ENCODE measurements around the gene MICA. TPM values are rescaled to one million over a fixed set of nuclear protein-coding genes. Genes with fewer than 3 reads are reported as not detected.
"Not testable (repeated sequence)": the region's sequence is repeated elsewhere in the genome, so short reads cannot be mapped to it uniquely, and the experiment has no call there.

MICA gene
- total RNA-seq, 4 donors from 2014 or later = 0.17 to 7.8 (median 5.0) TPM

DNA sequence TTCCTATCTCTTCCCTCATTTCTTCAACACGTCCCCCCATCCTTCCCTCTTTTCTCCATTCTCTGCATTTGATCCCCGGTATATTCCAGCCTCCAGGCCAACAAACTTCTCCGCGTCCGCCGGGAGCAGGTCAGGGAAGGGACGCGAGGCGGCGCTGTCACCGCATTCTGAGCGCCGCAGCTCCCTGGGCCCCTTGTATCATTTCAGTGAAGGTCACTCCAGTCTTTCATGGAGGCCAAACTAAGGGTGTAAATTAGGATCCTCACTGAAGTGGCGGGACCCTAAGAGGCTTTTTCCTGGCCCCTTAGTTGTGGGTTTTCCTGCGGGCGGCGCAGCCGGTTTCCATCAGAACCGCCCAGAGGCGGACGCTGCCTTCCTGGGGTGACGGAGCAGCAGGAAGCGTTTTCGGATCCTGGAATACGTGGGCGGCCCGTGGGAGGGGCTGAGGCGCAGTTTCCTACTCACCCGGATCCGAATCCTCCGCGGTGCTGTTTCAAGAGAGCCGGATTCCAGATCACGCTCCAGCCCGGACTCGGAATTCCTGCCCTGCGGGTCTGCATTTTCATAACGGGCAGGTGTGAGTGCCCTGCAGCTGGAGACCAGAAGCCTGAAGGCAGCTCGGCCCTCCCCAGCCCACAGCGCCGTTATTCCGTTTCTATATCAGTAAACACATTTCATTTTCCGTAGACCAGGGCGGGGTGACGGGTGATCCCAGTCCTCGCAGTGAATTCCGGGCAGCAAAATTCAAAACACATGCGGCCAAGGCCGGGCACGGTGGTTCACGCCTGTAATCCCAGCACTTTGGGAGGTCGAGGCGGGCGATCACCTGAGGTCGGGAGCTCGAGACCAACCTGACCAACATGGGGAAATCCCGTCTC lies 3.6 kb upstream of the MICA start:
- peaks cover 23 to 27% of the 10 kb centered on the region in 2 donors for H3K4me1 ChIP-seq
- peak overlapping the region; percentile 74 to 94 (median 88) for H3K4me3 ChIP-seq
- ATAC-seq (peak; percentile 78), DNase-seq (peak; percentile 80 to 84)
- H3K9me3 ChIP-seq = no peaks in the 10 kb centered on the region
- intact Hi-C loops (cut with DNase I; ENCODE audit: low total_unique reads) (no loop called here), in situ Hi-C loops (cut with MboI; ENCODE audit: low sequenced_read_pairs in 4 of 4) (loop anchor here (5.0 kb wide), 1 partner anchor 42 kb away; no protein-coding TSS in a partner anchor)
- no peaks in the 10 kb centered on the region for H3K27me3 ChIP-seq
- H3K27ac ChIP-seq = peak overlapping the region; percentile 93 to 98 (median 96)
- peak; percentile 45 to 60 for TF ChIP-seq POLR2A (IDR thresholded peaks at IDR 0.05)
- TF ChIP-seq, protein P1, sequence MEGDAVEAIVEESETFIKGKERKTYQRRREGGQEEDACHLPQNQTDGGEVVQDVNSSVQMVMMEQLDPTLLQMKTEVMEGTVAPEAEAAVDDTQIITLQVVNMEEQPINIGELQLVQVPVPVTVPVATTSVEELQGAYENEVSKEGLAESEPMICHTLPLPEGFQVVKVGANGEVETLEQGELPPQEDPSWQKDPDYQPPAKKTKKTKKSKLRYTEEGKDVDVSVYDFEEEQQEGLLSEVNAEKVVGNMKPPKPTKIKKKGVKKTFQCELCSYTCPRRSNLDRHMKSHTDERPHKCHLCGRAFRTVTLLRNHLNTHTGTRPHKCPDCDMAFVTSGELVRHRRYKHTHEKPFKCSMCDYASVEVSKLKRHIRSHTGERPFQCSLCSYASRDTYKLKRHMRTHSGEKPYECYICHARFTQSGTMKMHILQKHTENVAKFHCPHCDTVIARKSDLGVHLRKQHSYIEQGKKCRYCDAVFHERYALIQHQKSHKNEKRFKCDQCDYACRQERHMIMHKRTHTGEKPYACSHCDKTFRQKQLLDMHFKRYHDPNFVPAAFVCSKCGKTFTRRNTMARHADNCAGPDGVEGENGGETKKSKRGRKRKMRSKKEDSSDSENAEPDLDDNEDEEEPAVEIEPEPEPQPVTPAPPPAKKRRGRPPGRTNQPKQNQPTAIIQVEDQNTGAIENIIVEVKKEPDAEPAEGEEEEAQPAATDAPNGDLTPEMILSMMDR (IDR thresholded peaks at IDR 0.05 in 4 of 5, conservative IDR thresholded peaks at IDR 0.05 in 1 of 5) = peak; percentile 81 to 95 (median 86)
- no peaks in the 10 kb centered on the region for H3K36me3 ChIP-seq

DNA sequence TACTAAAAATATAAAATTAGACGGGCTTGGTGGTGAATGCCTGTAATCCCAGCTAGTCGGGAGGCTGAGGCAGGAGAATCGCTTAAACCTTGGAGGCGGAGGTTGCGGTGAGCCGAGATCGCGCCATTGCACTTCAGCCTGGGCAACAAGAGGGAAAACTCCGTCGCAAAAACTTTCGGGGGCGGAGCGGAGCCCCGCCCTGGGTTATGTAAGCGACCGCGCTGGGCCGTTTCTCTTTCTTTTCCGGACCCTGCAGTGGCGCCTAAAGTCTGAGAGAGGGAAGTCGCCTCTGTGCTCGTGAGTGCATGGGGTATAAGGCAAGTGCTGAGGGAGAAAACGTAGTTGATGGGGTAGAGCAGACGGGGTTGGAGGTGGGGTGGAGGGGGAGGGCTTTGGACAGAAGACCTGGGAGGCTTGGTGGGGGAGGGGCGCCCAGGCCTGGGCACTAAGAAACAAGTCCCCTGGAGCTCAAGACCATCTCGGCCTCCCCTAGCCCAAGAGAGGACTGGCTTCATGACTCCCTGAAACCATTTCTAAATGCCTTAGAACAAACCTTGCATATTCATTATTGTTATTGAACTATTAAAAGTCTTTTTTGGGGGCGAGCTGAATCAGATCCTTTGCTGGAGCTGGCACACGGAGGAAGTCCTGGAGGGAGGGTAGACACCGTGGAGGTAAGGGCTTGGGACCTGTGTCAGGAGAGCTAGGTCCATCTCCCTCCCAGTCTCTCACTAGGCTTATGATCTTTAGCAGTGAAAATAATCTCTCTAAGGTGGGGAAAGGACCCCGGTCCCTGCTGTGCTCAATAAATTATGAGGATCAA lies 2.7 kb upstream of the MICA start:
- intact Hi-C loops (cut with DNase I; ENCODE audit: low total_unique reads) = no loop called here
- Histone ChIP-seq H3K27me3 (no peaks in the 10 kb centered on the region), H3K4me1 (peaks cover 23 to 27% of the 10 kb centered on the region in 2 donors), H3K9me3 (no peaks in the 10 kb centered on the region), H3K36me3 (no peaks in the 10 kb centered on the region), H3K4me3 (peak overlapping the region; percentile 74 to 94 (median 88)), H3K27ac (peak overlapping the region; percentile 93 to 98 (median 96))
- peak; percentile 35 to 42 for ATAC-seq
- DNase-seq = peak; percentile 38 to 68
- in situ Hi-C loops (cut with MboI; ENCODE audit: low sequenced_read_pairs in 4 of 4) = loop anchor here in 1 of 4 donors (5.0 kb wide), 1 partner anchor 42 kb away; no protein-coding TSS in a partner anchor
- TF ChIP-seq, protein P1 (IDR thresholded peaks at IDR 0.05 in 4 of 5, conservative IDR thresholded peaks at IDR 0.05 in 1 of 5) = no peak
- TF ChIP-seq POLR2A (IDR thresholded peaks at IDR 0.05) = no peak

DNA sequence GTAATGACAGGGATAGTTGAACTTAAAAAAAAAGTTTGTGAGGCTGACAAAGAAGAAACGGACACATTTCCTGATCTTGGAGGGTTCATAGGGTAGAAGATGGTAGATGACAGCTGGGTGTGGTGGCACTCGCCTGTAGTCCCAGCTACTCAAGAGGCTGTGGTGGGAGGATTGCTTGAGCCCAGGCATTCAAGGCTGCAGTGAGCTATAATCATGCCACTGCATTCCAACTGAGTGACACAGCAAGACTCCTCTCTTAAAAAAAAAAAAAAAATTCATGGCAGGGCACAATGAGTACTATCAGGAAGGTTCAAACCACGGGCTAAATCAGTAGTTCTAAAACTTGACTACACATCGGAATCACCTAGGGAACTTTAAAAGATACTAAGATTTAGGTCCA lies 2.0 kb upstream of the MICA start:
- TF ChIP-seq, protein P1 (IDR thresholded peaks at IDR 0.05 in 4 of 5, conservative IDR thresholded peaks at IDR 0.05 in 1 of 5) = no peak
- peak; percentile 21 to 31 for TF ChIP-seq POLR2A (IDR thresholded peaks at IDR 0.05)
- H3K36me3 ChIP-seq = no peaks in the 10 kb centered on the region
- ATAC-seq (peak; percentile 21 to 37), DNase-seq (peak; percentile 22 to 66)
- no peaks in the 10 kb centered on the region for H3K9me3 ChIP-seq
- peak overlapping the region; percentile 74 to 94 (median 88) for H3K4me3 ChIP-seq
- H3K27me3 ChIP-seq = no peaks in the 10 kb centered on the region
- peak overlapping the region; percentile 93 to 98 (median 96) for H3K27ac ChIP-seq
- H3K4me1 ChIP-seq = peaks cover 23 to 27% of the 10 kb centered on the region in 2 donors
- intact Hi-C loops (cut with DNase I; ENCODE audit: low total_unique reads) (no loop called here), in situ Hi-C loops (cut with MboI; ENCODE audit: low sequenced_read_pairs in 4 of 4) (loop anchor here in 1 of 4 donors (5.0 kb wide), 1 partner anchor 41 kb away; no protein-coding TSS in a partner anchor)

DNA sequence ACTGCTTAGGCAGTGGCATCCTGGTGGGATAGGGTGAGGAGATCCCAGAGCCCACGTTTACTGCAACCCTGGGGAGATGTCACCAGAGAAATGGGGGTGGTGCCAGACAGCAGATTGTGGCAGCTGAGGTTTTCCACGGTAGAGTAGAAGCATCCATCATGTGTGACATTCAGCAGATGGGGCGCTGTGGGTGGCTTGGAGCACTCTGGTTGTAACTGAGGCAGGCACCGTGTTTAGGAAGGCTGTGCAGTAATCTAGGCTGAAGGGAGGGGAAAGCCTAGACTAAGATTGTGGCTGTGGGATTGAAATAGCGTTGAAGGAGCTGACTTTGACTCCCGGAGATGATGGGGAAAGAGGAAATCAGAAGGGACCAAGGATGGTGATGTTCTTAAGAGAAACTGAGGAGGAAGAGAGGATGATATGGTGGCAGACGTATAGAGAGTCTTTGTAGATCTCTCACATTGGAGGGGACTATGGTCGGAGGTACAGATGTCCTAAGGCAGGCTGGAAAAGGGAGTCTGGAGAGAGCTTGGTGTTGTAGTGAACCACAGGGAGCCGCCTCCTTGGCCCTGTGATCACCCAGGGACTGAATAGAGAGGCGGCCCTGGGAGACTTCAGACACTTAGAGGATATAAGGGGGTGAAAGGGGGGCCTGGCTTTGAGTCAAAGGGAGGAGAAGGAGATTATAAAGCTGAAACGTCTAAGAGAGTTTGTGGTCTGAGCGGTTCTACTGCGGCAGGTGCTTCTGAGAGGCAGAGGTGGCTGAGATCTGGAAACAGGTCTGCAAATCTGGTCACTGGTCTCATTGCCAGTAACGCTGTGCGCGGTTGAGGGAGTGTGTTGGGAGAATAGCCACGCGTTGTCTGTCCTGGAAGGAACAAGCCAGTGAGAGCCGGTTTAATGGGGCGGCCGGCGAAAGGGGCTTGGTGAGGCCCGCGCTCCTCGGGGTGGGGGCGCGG lies 792 bp upstream of the MICA start:
- Histone ChIP-seq H3K27me3 (no peaks in the 10 kb centered on the region), H3K4me1 (peaks cover 27% of the 10 kb centered on the region in 2 donors), H3K27ac (peak overlapping the region; percentile 93 to 98 (median 96)), H3K4me3 (peak overlapping the region; percentile 66 to 81 (median 76)), H3K36me3 (no peaks in the 10 kb centered on the region), H3K9me3 (no peaks in the 10 kb centered on the region)
- DNase-seq (no peak), ATAC-seq (no peak)
- in situ Hi-C loops (cut with MboI; ENCODE audit: low sequenced_read_pairs in 4 of 4) (loop anchor here in 1 of 4 donors (5.0 kb wide), 1 partner anchor 40 kb away; no protein-coding TSS in a partner anchor), intact Hi-C loops (cut with DNase I; ENCODE audit: low total_unique reads) (no loop called here)
- no peak for TF ChIP-seq POLR2A (IDR thresholded peaks at IDR 0.05)
- TF ChIP-seq, protein P1 (IDR thresholded peaks at IDR 0.05 in 4 of 5, conservative IDR thresholded peaks at IDR 0.05 in 1 of 5) = no peak

DNA sequence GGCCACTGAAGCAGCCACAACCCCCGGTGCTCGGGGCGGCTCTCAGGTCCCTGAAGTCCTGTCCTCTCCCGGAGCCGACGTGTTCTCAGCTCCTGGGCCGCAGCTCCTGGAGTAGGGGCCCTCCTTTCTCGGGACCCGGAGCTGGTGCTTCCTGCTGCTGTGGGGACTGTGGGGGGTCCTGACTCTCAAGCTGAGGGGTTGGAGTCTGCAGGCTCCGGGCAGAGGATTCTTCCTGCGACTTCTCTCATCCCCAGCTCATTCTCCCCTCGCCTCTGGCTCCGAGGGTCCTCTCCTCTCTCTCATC lies 618 bp downstream of the MICA start:
- ATAC-seq; H3K27me3 ChIP-seq; DNase-seq; intact Hi-C loops (cut with DNase I; ENCODE audit: low total_unique reads); H3K36me3 ChIP-seq; H3K9me3 ChIP-seq: not testable (repeated sequence)
- peak overlapping the region; percentile 93 to 98 (median 96) for H3K27ac ChIP-seq
- H3K4me3 ChIP-seq = peak overlapping the region; percentile 66 to 81 (median 76)
- in situ Hi-C loops (cut with MboI; ENCODE audit: low sequenced_read_pairs in 4 of 4) = loop anchor here in 1 of 4 donors (5.0 kb wide), 1 partner anchor 38 kb away; no protein-coding TSS in a partner anchor
- H3K4me1 ChIP-seq = peaks cover 29 to 34% of the 10 kb centered on the region in 2 donors

All from gastrocnemius medialis (tissue), 4 donors.